Motor neuron (in vitro differentiated cells): Measurements from ENCODE around the gene KYAT1. TPM values are rescaled to one million over a fixed set of nuclear protein-coding genes. Genes with fewer than 3 reads are reported as not detected.
A peak's percentile ranks its signal among the peaks of the same experiment; 100 is the strongest.
"Not testable (repeated sequence)": the region's sequence is repeated elsewhere in the genome, so short reads cannot be mapped to it uniquely, and the experiment has no call there.

Experiments
- ATAC-seq, 8 experiments: fragments of 200-7000 bp; cut with Tn5 transposase; replicated peaks in 6 of 8; 2 replicates each; pipeline ENCODE4 v1.8.0; 2021; ENCODE audit warnings: mild to moderate bottlenecking in 8 of 8, moderate library complexity in 8 of 8
- H3K27ac ChIP-seq, 2 donors: fragments of 250-450 bp; sonication (Bioruptor Pico); 2 replicates each; pipeline ENCODE4 v1.9.0; 2021; ENCODE audit warnings: antibody characterized with exemption in 2 of 2, mild to moderate bottlenecking in 2 of 2, moderate library complexity in 1 of 2
- H3K4me1 ChIP-seq, 2 donors: fragments of 250-450 bp; sonication (Bioruptor Pico); replicated peaks in 1 of 2; 2 replicates each; pipeline ENCODE4 v1.6.1; 2021; ENCODE audit warnings: antibody characterized with exemption in 2 of 2, mild to moderate bottlenecking in 2 of 2, moderate library complexity in 1 of 2
- H3K4me3 ChIP-seq, 5 donors: fragments of 250-450 bp; sonication (Bioruptor Pico); 2 replicates each; pipeline ENCODE4 v1.9.0; 2021; ENCODE audit warnings: antibody characterized with exemption in 5 of 5, mild to moderate bottlenecking in 5 of 5, moderate library complexity in 4 of 5
- WGBS, 10 experiments: fragments of 450-650 bp; shearing (Covaris generic); methylation state at CpG; one replicate each; pipeline ENCODE4 v1.0.0; 2022; 5-methylcytosine and 5-hydroxymethylcytosine counted together
- in situ Hi-C, 9 experiments: fragments of 400-800 bp; cut with MboI; loops; one replicate each; pipeline ENCODE4 v1.15.0; 2021; ENCODE audit warnings: low sequenced_read_pairs in 9 of 9, low pct_unique_long_range_greater_than_20kb in 2 of 9; ENCODE audit not compliant: unreplicated experiment in 9 of 9
- total RNA-seq, 8 experiments: library from RNA; unstranded; fragments of 300-600 nt; gene quantifications; 2 replicates each; pipeline versions ENCODE4 v1.2.3 to v1.2.4, GENCODE V29; 2022

KYAT1 gene
- total RNA-seq, 8 experiments from 2014 or later: 4.0 to 15.9 (median 10.8) TPM

DNA sequence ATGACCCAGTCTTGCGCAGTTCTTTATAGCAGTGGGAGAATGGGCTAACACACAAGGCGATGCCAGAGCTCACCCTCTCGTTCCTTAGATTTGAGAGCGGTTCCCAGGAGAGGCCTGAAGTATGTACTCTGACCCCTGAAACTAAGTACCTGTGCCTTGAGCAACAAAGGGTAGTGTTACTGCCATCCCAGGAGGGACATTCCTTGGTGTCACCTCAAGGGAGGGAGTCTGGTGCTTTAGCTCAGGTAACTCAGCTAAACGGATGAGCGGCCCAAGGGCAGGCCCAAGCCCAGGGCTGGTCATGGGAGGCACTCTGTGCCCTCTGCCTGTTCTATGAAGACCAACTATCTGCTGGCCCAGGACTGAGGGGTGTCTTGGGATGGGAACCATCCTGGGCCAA, 20.2 kb downstream of the KYAT1 start:
- no peak overlapping the region for H3K27ac ChIP-seq
- no peak overlapping the region for H3K4me3 ChIP-seq
- H3K4me1 ChIP-seq: peaks cover 5 to 7% of the 10 kb centered on the region in 2 donors
- 83 to 100% (median 98%) methylated on average over 2 to 5 of the region's 6 CpGs; no CpG with 5 or more reads in 4 of the 10 experiments for WGBS, 10 experiments
- ATAC-seq: no peak
- in situ Hi-C loops: loop anchor here in 1 of 9 experiments (10.0 kb wide), 1 partner anchor 63 kb away; the partner anchor contains the start of gene PHYHD1

DNA sequence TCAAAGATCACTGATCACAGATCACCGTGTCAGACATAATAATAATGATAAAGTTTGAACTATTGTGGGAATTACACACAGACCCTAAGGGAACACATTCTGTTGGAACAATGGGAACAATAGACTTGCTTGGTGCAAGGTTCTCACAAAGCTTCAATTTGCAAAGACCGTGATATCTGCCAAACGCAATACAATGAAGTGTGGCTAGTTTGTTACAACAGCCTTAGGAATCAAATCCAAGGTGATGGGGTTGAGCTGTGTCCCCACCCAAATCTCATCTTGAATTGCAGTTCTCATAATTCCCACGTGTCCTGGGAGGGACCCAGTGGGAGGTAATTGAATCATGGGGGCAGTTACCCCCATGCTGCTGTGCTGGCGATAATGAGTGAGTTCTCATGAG, 20.8 kb downstream of the KYAT1 start:
- H3K4me1 ChIP-seq: peaks cover 5 to 7% of the 10 kb centered on the region in 2 donors
- 58 to 100% (median 77%) methylated on average over 1 to 5 of the region's 5 CpGs; no CpG with 5 or more reads in 4 of the 10 experiments for WGBS, 10 experiments
- no peak for ATAC-seq

DNA sequence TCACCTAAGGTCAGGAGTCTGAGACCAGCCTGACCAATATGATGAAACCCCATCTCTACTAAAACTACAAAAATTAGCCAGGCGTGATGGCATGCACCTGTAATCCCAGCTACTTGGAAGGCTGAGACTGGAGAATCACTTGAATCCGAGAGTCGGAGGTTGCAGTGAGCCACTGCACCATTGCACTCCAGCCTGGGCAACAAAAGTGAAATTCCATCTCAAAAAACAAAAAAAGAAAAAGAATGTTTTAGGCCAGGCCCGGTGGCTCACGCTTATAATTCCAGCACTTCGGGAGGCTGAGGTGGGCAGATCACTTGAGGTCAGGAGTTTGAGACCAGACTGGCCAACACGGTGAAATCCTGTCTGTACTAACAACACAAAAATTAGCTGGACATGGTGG, 23.3 kb downstream of the KYAT1 start:
- 83 to 100% (median 94%) methylated on average over 1 to 7 of the region's 7 CpGs; no CpG with 5 or more reads in 3 of the 10 experiments for WGBS, 10 experiments
- ATAC-seq, H3K4me1 ChIP-seq, in situ Hi-C loops, H3K27ac ChIP-seq, H3K4me3 ChIP-seq: not testable (repeated sequence)

More for the DNA sequence above, 20.8 kb downstream of the KYAT1 start:
- in situ Hi-C loops: loop anchor here in 1 of 9 experiments (10.0 kb wide), 1 partner anchor 64 kb away; the partner anchor contains the start of gene PHYHD1
- H3K4me3 ChIP-seq: no peak overlapping the region
- H3K27ac ChIP-seq: no peak overlapping the region

DNA sequence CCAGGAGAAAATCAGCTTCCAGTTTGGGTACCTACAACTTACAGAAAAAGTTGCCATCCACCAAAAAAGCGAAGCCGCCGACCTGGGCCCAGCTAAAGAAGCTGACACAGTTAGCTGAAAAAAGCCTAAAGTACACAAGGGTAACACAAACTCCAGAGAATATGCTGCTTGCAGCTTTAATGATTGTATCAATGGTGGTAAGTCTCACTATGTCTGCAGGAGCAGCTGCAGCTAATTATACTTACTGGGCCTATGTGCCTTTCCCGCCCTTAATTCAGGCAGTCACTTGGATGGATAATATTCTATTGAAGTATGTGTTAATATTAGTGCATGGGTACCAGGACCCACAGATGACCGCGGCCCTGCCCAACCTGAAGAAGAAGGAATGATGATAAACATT, 27.3 kb downstream of the KYAT1 start:
- ATAC-seq, H3K4me1 ChIP-seq, in situ Hi-C loops, H3K27ac ChIP-seq, H3K4me3 ChIP-seq: not testable (repeated sequence)
- WGBS, 10 experiments: 77 to 100% (median 93%) methylated on average over 1 to 6 of the region's 6 CpGs; no CpG with 5 or more reads in 1 of the 10 experiments

DNA sequence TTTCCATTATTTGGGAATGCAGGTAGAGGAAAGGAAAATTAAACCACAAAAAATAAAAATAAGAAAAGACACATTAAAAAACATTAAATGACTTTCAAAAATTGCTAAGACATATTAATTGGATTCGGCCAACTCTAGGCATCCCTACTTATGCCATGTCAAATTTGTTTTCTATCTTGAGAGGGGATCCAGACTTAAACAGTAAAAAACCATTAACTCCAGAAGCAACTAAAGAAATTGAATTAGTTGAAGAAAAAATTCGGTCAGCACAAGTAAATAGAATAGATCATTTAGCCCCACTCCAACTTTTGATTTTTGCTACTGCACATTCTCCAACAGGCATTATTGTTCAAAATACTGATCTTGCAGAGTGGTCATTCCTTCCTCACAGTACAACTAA, 29.1 kb downstream of the KYAT1 start:
- H3K27ac ChIP-seq, ATAC-seq, H3K4me3 ChIP-seq, H3K4me1 ChIP-seq, in situ Hi-C loops: not testable (repeated sequence)
- WGBS, 10 experiments: 80 to 100% (median 86%) methylated on average over 1 to 2 of the region's 2 CpGs; no CpG with 5 or more reads in 3 of the 10 experiments

DNA sequence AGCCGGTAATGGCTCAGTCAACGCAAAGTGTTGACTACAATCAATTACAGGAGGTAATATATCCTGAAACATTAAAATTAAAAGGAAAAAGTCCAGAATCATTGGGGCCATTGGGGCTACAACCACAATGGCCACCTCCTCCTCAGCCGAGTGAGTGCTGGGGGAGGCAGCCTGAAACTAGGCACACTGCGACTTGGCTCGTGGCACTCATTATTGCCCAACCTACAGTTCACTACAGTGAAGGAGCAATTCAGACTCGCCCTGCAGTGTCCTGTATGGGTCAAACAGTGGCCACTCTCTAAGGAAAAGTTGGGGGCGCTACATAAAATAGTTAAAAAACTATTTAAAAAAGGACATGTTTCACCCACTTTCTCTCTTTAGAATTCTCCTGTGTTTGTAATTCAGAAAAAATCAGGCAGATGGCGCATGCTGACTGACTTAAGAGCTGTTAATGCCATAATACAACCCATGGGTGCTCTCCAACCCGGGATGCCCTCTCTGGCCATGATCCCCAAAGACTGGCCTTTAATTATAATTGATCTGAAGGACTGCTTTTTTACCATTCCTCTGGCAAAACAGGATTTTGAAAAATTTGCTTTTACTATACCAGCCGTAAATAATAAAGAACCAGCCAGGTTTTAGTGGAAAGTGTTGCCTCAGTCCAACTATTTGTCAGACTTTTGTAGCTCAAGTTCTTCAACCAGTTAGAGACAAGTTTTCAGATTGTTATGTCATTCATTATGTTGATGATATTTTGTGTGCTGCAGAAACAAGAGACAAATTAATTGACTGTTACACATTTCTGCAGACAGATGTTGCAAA, 29.8 kb downstream of the KYAT1 start:
- ATAC-seq, H3K4me3 ChIP-seq, in situ Hi-C loops, H3K27ac ChIP-seq, H3K4me1 ChIP-seq: not testable (repeated sequence)
- WGBS, 10 experiments: 9 to 100% (median 79%) methylated on average over 1 to 9 of the region's 10 CpGs

DNA sequence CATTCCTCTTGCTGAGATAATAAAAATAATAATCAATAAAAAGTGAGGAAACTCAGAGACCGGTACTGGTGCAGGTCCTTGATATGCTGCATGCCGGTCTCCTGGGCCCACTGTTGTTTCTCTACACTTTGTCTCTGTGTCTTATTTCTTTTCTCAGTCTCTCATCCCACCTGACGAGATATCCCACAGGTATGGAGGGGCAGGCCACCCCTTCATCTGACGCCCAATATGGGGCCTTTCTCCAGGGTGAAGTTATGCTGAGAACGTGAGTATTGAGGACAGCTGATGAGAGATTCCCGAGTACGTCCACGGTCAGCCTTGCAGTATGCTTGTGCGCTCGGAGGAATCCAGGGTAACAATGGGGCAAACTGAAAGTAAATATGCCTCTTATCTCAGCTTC, 30.7 kb downstream of the KYAT1 start:
- WGBS, 10 experiments: 77 to 100% (median 93%) methylated on average over 1 to 8 of the region's 10 CpGs; no CpG with 5 or more reads in 4 of the 10 experiments
- H3K4me1 ChIP-seq, H3K4me3 ChIP-seq, H3K27ac ChIP-seq, in situ Hi-C loops, ATAC-seq: not testable (repeated sequence)

DNA sequence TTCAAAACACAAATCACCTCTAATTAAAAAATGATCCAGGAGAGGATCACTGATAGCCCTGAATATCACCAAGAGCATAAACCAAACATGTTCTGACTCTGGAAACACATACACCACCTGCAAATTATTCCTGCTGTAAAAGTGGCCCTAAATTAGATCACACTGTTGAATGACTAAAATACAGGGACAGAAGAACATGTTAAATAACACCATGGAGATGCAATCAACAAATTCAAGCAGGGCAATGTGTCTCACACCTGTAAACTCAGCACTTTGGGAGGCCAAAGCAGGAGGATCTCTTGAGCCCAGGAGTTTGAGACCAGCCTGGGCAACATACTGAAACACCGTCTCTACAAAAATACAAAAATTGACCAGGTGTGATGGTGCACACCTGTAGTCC, 33.9 kb downstream of the KYAT1 start:
- no peak for ATAC-seq
- H3K4me3 ChIP-seq: no peak overlapping the region
- H3K27ac ChIP-seq: no peak overlapping the region
- WGBS, 10 experiments: 86 to 100% (median 100%) methylated on average over 1 of the region's 1 CpG; no CpG with 5 or more reads in 3 of the 10 experiments
- H3K4me1 ChIP-seq: no peaks in the 10 kb centered on the region
- in situ Hi-C loops: no loop called here

DNA sequence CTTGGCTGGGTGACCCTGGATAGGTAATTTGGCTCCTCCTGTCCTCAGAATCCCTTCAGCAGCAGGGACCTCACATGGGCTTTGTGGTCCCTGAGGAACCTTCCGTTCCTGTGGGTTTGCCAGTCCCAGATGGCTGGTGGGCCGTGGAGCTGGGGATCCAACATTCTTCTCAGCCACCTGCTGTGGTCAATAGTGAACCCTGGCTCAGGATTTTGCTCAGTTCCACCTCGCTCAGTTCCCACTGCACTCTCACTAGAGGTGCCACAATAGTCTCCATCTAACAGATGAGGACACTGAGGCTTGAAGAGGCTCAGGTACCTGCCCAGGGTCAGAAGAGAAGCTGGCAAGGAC, 35.1 kb downstream of the KYAT1 start:
- in situ Hi-C loops: no loop called here
- H3K4me1 ChIP-seq: no peaks in the 10 kb centered on the region
- no peak overlapping the region for H3K27ac ChIP-seq
- no peak overlapping the region for H3K4me3 ChIP-seq
- no peak for ATAC-seq
- 80 to 100% (median 100%) methylated on average over 1 to 2 of the region's 3 CpGs; no CpG with 5 or more reads in 5 of the 10 experiments for WGBS, 10 experiments

DNA sequence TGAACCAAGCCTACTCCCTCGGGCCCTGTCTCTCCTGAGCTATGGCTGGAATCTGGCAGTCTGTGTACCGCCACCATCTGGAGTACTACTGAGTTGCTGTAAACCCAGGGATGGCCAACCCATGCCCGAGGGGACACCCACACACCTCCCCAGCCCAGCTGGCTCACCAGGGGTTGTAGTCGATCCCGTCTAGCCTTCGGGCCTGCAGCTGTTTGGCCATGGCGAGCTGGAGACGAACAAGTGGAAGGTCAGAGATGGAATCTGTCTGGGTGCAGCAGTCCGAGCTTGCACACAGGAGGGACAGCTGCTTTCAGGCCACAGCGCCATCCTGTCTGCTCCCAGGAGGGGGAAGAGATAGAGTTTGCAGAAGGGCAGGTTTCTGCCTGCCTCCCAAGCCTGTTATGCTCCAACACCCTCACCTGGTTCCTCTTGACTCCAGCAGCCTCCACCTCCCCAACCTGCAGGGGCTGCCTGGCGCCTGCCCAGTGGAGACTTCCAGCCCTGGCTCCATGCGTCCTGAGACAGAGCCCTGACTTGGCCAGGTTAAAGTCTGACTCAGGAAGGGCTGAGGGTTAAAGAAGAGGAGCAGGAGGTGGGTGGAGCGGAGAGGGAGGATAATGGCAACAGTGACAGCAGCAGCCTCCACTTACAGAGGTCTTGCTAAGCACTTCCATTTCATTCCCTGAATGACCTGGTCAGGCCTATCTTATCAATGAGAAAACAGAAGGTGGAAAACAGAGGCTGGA, 36.4 kb downstream of the KYAT1 start:
- Histone ChIP-seq H3K4me3 (no peak overlapping the region), H3K27ac (no peak overlapping the region), H3K4me1 (no peaks in the 10 kb centered on the region)
- WGBS, 10 experiments: 80 to 100% (median 93%) methylated on average over 1 to 5 of the region's 13 CpGs; no CpG with 5 or more reads in 4 of the 10 experiments
- ATAC-seq: peak in 2 of 8 experiments; percentile 82 to 99
- in situ Hi-C loops: no loop called here

DNA sequence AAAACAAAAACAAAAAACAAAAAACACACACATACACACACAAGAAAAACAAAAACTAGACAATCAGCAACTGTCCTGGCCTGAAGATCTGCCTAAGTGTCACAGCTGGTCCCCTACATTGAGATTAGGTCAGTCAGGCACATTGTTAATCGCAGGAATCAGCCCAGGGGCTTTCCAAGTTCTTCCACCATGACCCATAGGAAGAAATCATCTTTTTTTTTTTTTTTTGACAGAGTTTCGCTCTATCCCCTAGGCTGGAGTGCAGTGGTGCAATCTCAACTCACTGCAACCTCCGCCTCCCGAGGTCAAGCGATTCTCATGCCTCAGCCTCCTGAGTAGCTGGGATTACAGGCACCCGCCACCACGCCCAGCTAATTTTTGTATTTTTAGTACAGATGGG, 38.6 kb downstream of the KYAT1 start:
- in situ Hi-C loops, H3K4me1 ChIP-seq, ATAC-seq, H3K4me3 ChIP-seq, H3K27ac ChIP-seq: not testable (repeated sequence)
- WGBS, 10 experiments: 88 to 100% (median 100%) methylated on average over 1 to 5 of the region's 7 CpGs; no CpG with 5 or more reads in 2 of the 10 experiments

DNA sequence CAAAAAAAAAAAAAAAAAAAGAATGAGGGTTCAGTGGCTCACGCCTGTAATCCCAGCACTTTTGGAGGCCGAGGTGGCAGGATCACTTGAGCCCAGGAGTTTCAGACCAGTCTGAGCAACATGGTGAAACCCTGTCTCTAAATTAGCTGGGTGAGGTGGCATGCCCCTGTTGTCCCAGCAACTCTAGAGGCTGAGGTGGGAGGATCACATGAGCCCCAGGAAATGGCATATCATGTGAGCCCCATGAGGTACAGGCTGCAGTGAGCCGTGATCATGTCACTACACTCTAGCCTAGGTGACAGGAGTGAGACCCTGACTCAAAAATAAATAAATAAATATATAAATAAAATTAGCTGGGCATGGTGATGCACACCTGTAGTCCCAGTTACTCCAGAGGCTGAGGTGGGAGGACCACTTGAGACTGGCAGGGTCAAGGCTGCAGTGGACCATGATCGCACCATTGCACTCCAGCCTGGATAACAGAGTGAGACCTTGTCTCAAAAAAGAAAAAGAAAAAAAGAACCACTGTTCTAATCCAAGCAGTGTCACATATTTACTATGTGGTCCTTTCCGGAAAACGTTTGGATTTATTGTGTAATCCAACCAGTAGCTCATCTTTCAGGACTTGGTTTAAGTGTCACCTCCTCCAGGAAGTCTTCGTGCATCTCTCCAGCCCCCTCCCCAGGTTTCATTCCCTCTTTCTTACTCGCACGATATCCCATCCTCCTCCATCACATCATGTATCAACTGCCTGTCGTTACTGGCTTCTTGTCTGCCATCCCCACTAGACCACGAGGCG, 39.9 kb downstream of the KYAT1 start:
- WGBS, 10 experiments: 70 to 100% (median 95%) methylated on average over 1 to 9 of the region's 12 CpGs; no CpG with 5 or more reads in 2 of the 10 experiments

More for the DNA sequence above, 39.9 kb downstream of the KYAT1 start:
- ATAC-seq: no peak
- H3K4me3 ChIP-seq: no peak overlapping the region
- H3K4me1 ChIP-seq: no peaks in the 10 kb centered on the region
- in situ Hi-C loops: no loop called here
- no peak overlapping the region for H3K27ac ChIP-seq
